KOPT-K1 (cell line): ENCODE results near the gene BCL10.

ENCODE experiments used
- H3K27ac ChIP-seq: fragments of 200-600 bp; sonication (generic); 2 replicates; pipeline ENCODE4 v1.5.1; 2016; ENCODE audit warnings: antibody characterized with exemption, mild to moderate bottlenecking, low read depth, low read length; ENCODE audit not compliant: poor library complexity, severe bottlenecking
- H3K36me3 ChIP-seq: fragments of 200-600 bp; sonication (generic); 2 replicates; pipeline ENCODE4 v1.5.1; 2017; ENCODE audit warnings: antibody characterized with exemption, mild to moderate bottlenecking, low read length, moderate library complexity; ENCODE audit not compliant: insufficient read depth
- H3K9me3 ChIP-seq: fragments of 200-600 bp; sonication (generic); 2 replicates; pipeline ENCODE4 v1.5.1; 2017; ENCODE audit warnings: antibody characterized with exemption, low read length, mild to moderate bottlenecking; ENCODE audit not compliant: insufficient read depth, poor library complexity, severe bottlenecking

BCL10 gene

GRCh38 chr1:85284202-85284601, 7.8 kb upstream of the BCL10 start:
- Histone ChIP-seq H3K36me3 (no peaks in the 10 kb centered on the region), H3K9me3 (peaks cover 6% of the 10 kb centered on the region), H3K27ac (no peak overlapping the region)

DNA sequence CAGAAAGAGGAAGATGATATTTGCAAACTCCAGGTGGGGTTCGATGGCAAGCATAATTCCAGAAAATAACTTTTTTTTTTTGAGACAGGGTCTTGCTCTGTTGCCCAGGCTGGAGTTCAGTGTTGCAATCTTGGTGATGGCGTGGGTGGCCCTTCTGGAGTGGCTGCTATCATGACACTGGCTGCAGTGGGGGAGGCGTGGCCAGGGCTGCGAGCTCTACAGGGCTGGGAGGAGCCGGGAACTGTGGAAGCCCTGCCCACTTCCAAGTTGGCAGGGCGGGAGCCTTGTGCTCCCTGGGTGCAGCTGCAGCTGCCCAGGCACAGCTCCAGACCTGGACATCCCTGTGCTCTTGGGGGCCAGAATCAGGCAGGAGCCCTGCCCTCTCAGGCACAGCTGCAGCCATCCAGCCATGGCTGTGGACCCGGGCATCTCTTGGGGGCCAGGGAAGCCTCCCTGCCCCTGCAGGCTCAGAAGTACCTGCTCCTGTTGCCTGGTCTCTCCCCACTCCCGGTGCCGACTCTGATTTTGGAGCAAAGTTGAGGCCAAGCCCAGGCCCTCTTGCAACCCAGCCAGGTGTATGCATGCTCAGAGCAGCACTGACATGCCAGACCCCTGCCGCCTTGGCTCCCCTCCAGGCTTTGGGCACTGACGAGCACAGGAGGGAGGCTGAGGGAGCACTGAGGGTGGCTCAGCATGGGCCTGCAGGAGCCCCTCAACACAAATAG, 7.2 kb upstream of the BCL10 start:
- H3K9me3 ChIP-seq = peaks cover 6% of the 10 kb centered on the region
- H3K27ac ChIP-seq = no peak overlapping the region
- no peaks in the 10 kb centered on the region for H3K36me3 ChIP-seq

DNA sequence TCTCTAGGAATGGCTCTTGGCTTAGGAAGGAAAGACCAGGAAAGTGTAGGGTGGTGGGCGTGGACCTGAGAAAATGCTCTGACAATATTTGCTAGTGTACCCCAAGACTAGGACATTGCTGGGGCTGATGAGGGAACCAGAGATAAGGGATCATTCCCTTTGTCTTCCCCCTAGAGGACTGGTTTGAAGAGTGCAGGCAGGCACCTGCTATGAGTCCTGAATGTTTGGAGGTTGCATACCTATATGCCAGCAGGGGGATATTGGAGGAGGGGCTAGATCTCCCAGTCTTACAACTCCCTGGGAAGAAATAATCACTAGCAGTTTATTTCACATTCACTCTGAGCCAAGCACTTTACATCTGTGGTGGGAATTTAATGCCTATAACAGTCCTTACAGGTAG, 6.0 kb upstream of the BCL10 start:
- H3K36me3 ChIP-seq = no peaks in the 10 kb centered on the region
- no peak overlapping the region for H3K27ac ChIP-seq
- H3K9me3 ChIP-seq = peaks cover 6% of the 10 kb centered on the region

DNA sequence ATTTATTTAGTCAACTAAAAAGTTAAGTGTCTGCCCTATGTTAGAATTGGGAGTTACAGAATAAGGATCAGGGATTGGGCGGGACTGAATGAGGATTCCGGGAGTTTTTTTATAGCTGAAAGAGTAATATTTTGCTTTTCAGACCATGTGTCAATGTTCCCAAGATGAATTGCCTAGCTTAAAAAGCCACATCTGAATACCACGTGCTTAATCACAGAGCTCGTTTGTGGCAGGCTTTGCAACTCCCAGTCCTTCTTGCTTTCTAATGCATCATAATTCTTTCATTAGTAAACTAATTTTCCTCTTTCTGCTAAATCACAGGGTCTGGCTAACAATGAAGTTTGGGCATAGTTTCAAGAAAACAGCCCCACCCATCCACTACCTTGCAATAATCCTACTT, 4.2 kb upstream of the BCL10 start:
- H3K27ac ChIP-seq = no peak overlapping the region
- H3K9me3 ChIP-seq = peaks cover 6% of the 10 kb centered on the region
- no peaks in the 10 kb centered on the region for H3K36me3 ChIP-seq

DNA sequence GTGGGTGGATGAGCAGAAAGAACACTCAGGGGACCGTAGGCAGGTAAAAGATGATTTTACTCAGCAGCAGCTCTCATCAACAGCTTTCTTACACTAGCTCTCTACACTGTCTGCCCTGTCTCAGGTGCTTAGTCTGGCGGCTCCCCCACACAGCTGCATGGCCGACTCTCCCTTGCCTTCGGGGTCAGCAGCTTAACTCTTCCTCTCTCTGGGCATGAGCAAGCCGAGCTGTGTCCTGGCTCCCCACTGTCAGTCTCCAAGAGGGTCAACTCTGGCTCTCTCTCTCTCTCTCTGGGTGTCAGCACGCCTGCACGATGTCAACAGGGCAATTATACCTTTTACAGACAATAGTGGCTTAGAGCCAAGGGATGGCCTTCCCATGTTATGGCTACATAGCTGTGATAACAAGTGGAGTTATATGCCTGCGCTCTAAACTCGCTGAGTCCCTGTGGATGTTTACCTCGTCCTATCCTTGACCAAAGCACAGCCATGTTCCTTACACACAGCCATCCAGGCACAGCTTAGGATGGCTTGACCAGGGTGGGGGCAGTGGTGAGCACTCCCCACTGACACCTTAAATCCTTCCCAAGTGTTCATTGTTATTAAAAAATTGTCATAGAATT, 3.1 kb upstream of the BCL10 start:
- Histone ChIP-seq H3K36me3 (no peaks in the 10 kb centered on the region), H3K9me3 (peaks cover 6% of the 10 kb centered on the region), H3K27ac (no peak overlapping the region)

- H3K9me3 ChIP-seq = no peaks in the 10 kb centered on the region
- H3K27ac ChIP-seq = no peak overlapping the region
- H3K36me3 ChIP-seq = no peaks in the 10 kb centered on the region
These were observed 2.5 kb upstream of the BCL10 start for GRCh38 chr1:85278853-85279314.

- Histone ChIP-seq H3K36me3 (peaks cover 5% of the 10 kb centered on the region; the same call in 1 of the 2 replicates), H3K9me3 (no peaks in the 10 kb centered on the region), H3K27ac (no peak overlapping the region)
These were observed 1.4 kb upstream of the BCL10 start for GRCh38 chr1:85277802-85278201.

DNA sequence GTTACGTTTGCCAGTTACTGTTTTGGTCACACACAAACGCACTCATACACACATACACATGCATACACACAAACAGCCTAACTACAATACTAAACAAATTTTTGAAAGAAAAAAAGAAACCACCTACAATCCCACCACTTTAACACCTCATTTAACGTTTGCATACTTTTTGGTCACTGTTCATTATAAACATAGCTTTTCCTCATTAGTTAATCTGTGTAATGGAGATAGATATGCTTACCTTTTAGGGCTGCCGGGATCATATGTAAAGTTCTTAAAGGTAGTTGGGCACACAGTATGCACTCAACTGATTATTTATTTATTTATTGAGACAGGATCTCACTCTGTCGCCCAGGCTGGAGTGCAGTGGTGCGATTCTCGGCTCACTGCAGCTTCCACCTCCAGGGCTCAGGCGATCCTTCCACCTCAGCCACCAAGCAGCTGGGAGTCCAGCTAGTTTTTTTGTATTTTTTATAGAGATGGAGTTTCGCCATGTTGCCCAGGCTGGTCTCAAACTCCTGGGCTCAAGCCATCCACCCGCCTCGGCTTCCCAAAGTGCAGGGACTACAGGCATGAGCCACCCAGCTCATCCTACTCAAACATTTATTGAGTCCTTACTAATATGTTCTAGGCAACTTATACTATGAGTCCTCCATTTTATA, 677 bp upstream of the BCL10 start:
- Histone ChIP-seq H3K9me3 (no peaks in the 10 kb centered on the region), H3K27ac (peak overlapping the region; percentile 75), H3K36me3 (peaks cover 12% of the 10 kb centered on the region)

DNA sequence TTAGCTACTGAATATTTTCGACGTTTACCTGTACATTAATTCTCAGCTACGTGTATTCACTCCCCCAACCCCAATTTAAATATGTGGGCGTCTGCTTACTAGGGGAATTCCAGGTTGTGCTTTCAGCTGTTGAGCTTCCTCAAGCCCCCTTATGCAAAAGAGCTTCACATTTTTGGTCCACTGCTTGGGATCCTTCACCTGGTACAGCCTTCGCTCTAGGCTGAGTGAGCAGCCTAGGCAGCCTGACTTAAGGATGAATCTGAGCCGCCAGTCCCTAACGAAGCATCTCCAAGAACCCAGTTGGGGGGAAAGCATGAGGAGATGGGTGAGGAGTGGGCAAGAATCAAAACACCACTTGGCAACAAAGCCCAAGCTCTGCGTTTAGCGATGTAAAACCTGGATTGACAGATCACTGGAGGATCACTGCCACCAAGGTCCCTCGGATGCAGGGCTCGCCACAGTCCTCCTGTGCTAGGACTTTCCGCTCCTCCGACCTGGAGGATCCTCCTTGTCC, 674 bp downstream of the BCL10 start:
- Histone ChIP-seq H3K27ac (peak overlapping the region; percentile 75), H3K9me3 (no peaks in the 10 kb centered on the region)

DNA sequence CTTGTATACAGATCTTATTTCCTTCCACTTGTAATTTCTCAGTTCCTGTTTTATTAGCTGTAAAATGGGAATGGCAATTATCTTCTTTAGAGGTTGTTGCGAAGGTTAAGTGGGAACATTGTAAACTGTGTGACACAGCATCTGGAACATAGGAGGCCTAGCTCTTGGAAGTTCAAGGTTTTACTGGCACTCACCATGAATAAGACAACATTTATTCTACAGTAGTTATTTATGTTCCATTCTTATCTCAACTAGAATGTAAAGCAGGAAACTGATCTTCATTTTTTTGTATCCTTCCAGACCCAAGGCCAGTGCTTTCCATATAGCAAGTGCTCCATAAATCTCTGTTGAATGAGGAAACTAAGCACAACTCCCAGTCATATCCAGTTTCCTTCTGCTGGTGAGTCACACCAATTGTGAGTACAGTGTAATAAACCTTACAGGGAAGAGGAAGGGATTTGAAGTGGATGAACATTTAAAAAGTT, 1.4 kb downstream of the BCL10 start:
- peak overlapping the region; percentile 75 for H3K27ac ChIP-seq
- H3K9me3 ChIP-seq = no peaks in the 10 kb centered on the region
- H3K36me3 ChIP-seq = peaks cover 33% of the 10 kb centered on the region

More for the DNA sequence above, 674 bp downstream of the BCL10 start:
- H3K36me3 ChIP-seq = peaks cover 25% of the 10 kb centered on the region

DNA sequence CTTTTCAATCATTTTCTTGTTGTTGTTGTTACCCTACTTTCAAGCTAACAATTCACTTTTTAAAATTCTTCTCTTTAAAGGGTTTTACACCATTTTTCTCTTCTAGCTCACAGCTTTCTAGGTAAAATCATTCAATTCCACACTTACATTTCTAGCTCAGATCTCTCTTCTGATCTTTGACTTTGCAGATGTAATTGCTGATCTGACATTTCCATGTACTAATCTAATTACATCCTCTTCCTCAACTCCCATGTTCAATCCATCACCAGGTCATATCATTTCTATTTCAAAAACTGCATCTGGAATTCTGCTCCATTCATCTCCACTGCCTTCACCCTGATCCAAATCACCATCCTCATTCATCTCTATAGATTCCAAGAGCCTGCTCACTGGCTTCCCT, 3.0 kb downstream of the BCL10 start:
- peaks cover 49% of the 10 kb centered on the region for H3K36me3 ChIP-seq
- no peaks in the 10 kb centered on the region for H3K9me3 ChIP-seq
- H3K27ac ChIP-seq = no peak overlapping the region

DNA sequence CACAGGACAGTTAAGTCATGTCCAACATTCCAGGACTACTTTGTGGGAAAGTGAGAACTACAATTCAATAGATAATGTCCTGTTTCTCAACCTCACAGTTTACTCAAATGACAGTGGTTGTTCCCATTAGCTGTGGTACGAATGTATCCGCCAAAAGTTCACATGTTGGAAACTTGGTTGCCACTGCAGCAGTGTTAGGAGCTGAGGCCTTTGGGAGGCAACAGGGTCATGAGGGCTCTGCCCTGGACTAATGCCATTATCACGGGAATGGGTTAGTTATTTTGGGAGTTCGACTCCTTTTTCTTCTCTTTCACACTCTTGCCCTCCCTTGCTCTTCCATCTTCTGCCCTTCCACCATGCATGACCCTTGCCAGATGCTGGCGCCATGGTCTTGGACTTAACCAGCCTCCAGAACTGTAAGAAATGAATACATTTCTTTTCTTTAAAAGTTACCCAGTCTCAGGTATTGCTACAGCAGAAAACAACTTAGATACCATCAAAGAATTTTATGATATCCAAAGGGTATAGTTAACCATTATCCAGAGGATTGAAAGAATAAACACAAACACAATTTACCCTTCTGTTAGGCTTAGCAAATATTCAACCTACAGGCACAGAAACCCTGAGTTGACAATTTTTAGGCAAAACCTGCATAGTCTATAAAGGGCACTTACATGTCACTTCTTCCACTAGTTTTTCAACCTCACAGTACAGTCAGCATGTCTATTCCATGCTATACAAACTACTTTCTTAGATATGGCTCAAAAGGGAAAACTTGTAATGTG, 7.4 kb downstream of the BCL10 start:
- no peak overlapping the region for H3K27ac ChIP-seq
- peaks cover 89% of the 10 kb centered on the region for H3K36me3 ChIP-seq
- H3K9me3 ChIP-seq = no peaks in the 10 kb centered on the region

DNA sequence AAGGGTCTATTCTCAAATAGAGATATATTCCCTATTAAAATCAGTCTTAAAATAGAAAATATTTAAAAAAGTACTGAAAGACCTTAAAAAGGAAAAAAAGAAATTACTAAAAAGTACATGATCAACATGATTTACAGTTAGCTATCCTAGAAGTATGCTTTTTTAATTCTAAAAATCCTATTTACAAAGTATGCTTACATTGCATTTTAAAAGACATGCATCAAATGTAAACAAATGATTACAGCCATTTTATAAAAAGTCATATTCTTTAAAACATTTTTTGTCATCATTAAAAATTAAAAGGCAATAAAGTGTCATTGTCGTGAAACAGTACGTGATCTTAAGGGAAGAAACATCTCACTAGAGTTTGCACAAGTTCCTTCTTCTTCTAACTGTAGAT, 9.1 kb downstream of the BCL10 start:
- Histone ChIP-seq H3K27ac (no peak overlapping the region), H3K36me3 (peaks cover 87% of the 10 kb centered on the region), H3K9me3 (no peaks in the 10 kb centered on the region)

GRCh38 chr1:85264150-85264549, 12.3 kb downstream of the BCL10 start:
- H3K9me3 ChIP-seq = peaks cover 10% of the 10 kb centered on the region
- peaks cover 55% of the 10 kb centered on the region for H3K36me3 ChIP-seq
- H3K27ac ChIP-seq = no peak overlapping the region

DNA sequence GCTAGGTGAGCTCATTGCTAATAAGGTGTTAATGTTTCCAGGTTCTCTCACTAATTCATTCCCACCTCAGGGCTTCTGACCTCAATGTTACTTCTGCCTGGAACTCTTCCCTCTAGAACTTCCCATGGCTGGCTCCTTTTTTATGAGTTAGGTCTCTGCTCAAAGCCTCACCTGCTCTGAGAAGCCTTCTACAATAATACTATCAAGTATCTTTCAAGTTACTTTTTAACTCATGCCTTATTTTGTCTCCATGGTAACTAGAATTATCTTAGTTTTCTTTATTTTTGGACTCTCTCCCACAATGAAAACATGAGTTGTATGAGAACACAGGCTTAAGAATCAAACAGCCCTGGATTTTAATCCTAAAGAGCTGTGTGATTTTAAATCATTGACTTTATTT, 13.4 kb downstream of the BCL10 start:
- no peak overlapping the region for H3K27ac ChIP-seq
- H3K36me3 ChIP-seq = peaks cover 49% of the 10 kb centered on the region

More for the DNA sequence above, 13.4 kb downstream of the BCL10 start:
- peaks cover 10% of the 10 kb centered on the region for H3K9me3 ChIP-seq
